SIG-M5 (cell line): ENCODE data around the gene HKDC1.
A peak's percentile ranks its signal among the peaks of the same experiment; 100 is the strongest.
"Not testable (repeated sequence)": the region's sequence is repeated elsewhere in the genome, so short reads cannot be mapped to it uniquely, and the experiment has no call there.

Source experiments
- DNase-seq: peaks from one replicate; lab custom pipeline; 2025; lab: John Stamatoyannopoulos, UW

Gene HKDC1, protein sequence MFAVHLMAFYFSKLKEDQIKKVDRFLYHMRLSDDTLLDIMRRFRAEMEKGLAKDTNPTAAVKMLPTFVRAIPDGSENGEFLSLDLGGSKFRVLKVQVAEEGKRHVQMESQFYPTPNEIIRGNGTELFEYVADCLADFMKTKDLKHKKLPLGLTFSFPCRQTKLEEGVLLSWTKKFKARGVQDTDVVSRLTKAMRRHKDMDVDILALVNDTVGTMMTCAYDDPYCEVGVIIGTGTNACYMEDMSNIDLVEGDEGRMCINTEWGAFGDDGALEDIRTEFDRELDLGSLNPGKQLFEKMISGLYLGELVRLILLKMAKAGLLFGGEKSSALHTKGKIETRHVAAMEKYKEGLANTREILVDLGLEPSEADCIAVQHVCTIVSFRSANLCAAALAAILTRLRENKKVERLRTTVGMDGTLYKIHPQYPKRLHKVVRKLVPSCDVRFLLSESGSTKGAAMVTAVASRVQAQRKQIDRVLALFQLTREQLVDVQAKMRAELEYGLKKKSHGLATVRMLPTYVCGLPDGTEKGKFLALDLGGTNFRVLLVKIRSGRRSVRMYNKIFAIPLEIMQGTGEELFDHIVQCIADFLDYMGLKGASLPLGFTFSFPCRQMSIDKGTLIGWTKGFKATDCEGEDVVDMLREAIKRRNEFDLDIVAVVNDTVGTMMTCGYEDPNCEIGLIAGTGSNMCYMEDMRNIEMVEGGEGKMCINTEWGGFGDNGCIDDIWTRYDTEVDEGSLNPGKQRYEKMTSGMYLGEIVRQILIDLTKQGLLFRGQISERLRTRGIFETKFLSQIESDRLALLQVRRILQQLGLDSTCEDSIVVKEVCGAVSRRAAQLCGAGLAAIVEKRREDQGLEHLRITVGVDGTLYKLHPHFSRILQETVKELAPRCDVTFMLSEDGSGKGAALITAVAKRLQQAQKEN

DNA sequence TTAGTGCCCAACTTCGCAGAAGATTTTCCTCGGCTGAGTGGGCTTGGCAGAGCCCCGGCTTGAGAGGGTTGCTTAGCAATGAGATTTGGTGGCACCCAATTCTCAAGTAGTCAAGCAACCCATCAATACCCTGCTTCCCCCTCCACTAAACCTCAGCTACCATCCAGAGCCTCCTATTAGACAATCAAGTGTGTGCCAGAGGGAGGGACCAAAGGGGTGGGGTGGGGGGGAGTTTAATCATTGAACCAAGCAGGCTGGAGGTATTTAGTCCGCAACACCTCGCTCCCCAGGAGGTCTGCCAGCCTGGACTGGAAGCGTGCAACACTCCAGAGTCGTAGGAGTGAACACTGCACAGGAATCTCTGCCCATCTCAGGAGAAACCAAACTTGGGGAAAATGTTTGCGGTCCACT lies at the start of gene HKDC1:
HKDC1 (plus strand) TSS at position 292 of the 411 bp plus-strand sequence; CDS start at position 396, 104 bp downstream.
- no peak for DNase-seq

- DNase-seq = no peak
These were observed 47.7 kb upstream of the HKDC1 start for GRCh38 chr10:69172241-69172982.

DNA sequence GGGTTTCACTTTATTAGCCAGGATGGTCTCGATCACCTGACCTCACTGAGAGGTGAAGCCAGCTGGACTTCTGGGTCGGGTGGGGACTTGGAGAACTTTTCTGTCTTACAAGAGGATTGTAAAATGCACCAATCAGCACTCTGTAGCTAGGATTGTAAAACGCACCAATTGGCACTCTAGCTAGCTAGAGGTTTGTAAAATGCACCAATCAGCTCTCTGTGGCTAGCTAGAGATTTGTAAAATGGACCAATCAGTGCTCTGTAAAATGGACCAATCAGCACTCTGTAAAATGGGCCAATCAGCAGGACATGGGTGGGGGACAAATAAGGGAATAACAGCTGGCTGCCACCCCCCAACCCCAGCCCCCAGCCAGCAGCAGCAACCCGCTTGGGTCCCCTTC lies 44.8 kb upstream of the HKDC1 start:
- DNase-seq = not testable (repeated sequence)

DNA sequence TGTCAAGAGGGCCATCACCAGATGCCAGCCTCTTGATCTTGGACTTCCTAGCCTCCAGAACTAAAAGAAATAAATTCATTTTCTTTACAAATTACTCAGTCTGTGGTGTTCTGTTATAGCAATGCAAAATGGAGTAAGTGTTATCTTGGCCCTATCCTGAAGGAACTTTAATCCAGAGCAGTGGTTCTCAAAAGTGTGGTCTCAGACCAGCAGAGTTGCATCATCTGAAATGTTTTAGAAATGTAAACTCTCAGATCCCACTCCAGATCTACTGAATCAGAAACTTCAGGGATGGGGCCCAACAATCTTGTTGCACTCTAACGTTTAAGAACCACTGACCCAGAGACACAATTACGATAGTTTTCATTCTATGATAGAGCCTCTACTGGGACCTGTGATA lies 43.3 kb upstream of the HKDC1 start:
- no peak for DNase-seq

GRCh38 chr10:69179089-69179742 lies 40.9 kb upstream of the HKDC1 start:
- no peak for DNase-seq

DNA sequence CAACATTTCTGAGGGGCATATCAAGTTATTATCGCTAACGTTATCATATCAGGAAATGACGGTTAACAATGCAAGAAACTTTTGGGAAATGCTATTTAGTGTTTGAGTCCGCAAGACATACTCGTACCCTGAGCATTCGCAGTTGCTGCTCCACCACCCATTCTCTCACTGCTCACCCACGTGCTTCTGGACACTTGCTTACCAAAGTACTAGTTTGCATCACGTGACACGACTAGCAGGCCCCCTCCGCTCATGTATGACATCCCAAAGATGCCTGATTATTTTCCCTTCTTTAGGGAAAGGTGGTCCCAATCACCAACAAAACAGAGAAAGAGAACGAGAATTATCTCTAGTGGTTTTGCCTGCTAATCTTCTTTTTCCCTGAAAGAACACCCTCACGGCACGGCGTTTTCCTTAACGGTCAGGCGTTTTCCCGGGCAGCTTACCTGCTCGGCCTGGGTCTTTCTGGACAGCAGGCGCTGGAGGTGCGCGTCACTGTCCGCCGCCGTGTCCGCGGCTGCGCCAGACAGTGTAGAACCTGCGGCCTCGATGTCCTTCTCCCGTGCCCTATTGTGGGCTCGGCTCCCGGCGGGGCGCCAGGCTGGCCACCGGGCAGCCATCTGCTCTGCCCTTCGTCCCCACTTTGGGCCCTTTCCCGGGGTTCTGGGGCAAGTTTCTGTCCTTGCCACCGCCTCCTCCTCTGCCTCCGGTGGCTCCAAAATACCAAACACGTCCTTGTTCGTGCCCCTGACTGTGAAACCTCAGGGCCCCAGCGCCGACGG lies 40.2 kb upstream of the HKDC1 start, which contains the start of gene SUPV3L1:
SUPV3L1 (plus strand) TSS at position 492 of the 782 bp plus-strand sequence; CDS start at position 550, 58 bp downstream.
- peak; percentile 63 for DNase-seq

GRCh38 chr10:69180525-69181204 lies 39.5 kb upstream of the HKDC1 start:
- no peak for DNase-seq

- no peak for DNase-seq
These were observed 38.7 kb upstream of the HKDC1 start for GRCh38 chr10:69181433-69181832.

GRCh38 chr10:69182005-69182404 lies 38.1 kb upstream of the HKDC1 start:
- DNase-seq = no peak

- DNase-seq = no peak
These were observed 33.6 kb upstream of the HKDC1 start for GRCh38 chr10:69186524-69186923.

DNA sequence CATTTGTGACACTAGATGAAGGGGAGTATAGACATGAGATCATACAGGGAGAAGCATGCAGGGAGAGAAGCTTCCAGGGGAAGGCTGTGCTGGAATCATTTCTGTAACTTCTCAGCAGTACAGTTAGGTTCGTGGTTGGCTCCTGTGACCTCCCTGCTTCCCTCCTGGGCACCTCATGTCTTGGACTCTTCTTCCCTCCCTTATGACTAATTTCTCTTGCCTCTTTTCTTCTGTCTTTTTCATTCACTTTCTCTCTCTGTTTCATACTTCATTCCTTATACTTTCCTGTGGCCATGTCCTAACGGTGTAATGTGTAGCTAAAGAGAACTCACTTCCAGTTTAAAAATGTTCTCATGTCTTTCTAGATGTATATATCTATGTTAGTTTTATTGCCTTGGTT lies 19.1 kb upstream of the HKDC1 start:
- DNase-seq = no peak

DNA sequence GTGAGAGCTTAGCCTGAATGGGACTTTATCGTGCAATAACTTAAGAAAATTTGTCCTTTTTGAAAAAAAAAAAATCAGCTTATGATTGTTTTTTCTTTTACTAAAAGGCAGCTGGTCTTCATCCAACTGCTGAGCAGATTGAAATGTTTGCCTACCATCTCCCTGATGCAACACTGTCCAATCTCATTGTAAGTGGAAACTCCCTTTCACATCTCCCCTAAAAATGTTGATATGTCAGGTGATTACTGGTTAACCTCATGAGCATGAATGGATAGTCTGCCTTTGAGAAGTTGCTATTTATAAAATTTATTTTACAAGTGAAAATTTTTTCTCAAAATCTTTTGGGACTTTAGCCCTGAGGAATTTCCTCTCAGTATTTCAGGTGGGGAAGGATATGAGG lies 17.8 kb upstream of the HKDC1 start:
- no peak for DNase-seq

DNA sequence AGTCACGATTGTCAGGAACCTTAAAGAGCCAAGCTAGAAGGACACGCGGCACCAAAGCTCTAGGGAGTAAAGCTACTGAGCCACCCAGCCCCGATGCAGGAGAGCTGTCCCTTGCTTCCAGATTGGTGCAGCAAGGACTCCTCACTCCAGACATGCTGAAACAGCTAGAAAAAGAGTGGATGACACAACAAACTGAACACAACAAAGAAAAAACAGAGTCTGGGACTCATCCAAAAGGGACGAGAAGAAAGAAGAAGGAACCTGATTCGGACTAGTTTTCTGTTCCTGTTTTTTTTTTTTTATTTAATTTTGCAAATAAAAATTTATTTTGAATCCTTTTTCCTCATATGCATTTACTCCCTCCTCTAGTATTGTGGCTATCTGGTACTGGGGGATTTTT lies 11.4 kb upstream of the HKDC1 start:
- no peak for DNase-seq

- DNase-seq = no peak
These were observed 10.2 kb upstream of the HKDC1 start for GRCh38 chr10:69209787-69210484.

DNA sequence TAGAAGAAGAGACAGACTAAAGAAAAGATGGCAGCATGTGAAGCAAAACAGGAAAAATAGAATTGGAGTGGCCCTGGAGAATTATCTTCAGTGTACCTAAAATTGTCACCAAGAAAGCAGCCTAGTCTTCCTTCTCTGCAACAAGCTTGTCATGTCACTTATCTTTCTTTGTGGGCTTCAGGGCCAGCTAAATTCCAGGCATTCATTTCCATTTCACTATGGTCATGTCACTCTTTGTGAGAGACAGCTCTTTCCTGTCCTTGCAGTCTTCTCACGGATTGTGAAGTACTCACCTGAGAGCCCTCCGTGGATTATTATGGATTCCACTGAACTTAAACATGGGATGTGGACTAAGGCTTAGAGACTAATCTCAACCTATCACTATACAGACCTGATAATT lies 9.0 kb upstream of the HKDC1 start:
- DNase-seq = no peak

DNA sequence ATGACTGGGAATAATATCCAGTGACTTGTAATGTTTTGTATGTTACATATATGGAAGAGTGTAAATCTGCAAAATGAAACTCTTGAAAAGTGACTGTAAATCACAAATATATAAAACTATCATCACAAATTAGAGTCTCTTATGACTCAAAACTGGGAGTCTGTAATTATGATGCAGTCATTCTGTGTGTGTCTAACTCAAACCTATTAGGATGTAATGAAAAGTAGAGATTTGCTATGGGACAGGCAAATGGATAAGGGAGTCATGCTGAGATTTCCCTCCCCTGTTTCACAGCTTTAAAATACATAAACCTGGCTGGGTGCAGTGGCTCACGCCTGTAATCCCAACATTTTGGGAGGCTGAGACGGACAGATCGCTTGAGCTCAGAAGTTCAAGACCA lies 8.6 kb upstream of the HKDC1 start:
- DNase-seq = no peak

DNA sequence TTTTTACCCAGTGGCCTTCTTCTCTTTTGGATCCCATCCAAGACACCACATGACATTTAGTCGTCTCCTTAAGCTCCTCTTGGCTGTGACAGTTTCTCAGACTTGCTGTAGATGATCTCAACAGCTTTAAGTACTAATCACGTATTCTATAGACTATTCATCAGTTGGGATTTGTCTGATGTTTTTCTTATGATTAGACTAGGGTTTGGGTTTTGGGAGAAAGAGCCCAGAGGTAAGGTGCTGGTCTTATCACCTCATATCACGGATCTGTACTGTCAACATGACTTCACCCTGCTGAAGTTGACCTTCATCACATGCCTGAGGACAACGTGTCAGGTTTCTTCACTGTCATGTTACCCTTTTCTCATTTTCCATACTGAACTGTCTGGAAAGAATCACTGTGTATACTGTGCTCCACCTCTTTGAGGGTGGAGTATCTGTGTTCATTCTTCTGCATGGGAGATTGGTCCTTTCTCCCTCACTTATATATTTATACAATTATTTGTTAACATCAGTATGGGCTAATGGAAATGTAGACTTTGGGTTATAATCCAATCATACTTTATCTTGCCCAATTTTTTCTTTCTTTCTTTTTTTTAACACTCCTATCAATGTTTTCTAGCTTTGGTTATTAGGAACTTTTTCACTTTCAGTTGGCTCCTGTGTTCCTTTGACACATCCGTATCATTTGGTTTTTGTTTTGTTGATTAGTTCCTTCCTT lies 6.4 kb upstream of the HKDC1 start:
- DNase-seq = no peak

GRCh38 chr10:69214666-69215131 lies 5.4 kb upstream of the HKDC1 start:
- DNase-seq = no peak
